GM20431 (cell line): ENCODE measurements around the gene RASA2.
"Not testable (repeated sequence)": the region's sequence is repeated elsewhere in the genome, so short reads cannot be mapped to it uniquely, and the experiment has no call there.

Experiments used
- in situ Hi-C: fragments of 300-500 bp; cut with MseI, MboI; formaldehyde crosslinking; loops from one replicate; pipeline ENCODE4 v1.15.0; 2020; ENCODE audit warnings: low sequenced_read_pairs; ENCODE audit not compliant: unreplicated experiment

Gene RASA2

DNA sequence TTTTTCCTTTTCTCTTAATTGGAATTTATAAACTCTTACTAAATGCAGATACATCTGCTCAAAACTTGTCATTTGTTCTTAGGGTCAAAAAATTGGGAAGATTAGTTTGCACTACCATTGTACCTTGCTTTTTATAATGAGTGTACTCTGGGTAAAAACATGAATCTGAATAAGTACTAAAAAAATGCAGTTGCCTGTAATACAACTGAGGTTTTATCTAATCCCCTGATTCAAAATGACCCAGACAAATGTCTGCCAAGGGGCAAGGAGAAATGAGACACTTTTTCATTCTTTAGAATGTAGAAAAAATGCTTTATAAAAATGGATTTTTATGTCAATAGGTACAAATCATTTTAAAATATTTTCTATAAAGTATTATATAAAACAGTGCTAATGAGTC is 42.4 kb downstream of the RASA2 start:
- in situ Hi-C loops: no loop called here

- in situ Hi-C loops: no loop called here
Measured at GRCh38 chr3:141529717-141530414, 43.0 kb downstream of the RASA2 start.

- in situ Hi-C loops: no loop called here
Measured at GRCh38 chr3:141530415-141530768, 43.6 kb downstream of the RASA2 start.

- in situ Hi-C loops: no loop called here
Measured at GRCh38 chr3:141532609-141533008, 45.8 kb downstream of the RASA2 start.

DNA sequence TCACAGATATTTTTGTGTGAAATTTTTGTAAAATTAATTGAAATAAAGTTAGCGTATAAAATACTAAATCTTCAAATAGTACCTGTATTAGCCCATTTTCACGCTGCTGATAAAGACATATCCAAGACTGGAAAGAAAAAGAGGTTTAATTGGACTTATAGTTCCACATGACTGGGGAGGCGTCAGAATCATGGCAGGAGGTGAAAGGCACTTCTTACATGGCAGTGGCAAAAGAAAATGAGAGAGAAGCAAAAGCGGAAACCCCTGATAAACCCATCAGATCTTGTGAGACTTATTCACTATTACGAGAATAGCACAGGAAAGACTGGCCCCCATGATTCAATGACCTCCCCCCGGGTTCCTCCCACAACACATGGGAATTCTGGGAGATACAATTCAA is 49.2 kb downstream of the RASA2 start:
- in situ Hi-C loops: not testable (repeated sequence)

- in situ Hi-C loops: no loop called here
Measured at GRCh38 chr3:141537856-141538255, 51.0 kb downstream of the RASA2 start.

- in situ Hi-C loops: no loop called here
Measured at GRCh38 chr3:141538568-141539240, 51.9 kb downstream of the RASA2 start.

GRCh38 chr3:141539431-141540187 is 52.8 kb downstream of the RASA2 start:
- in situ Hi-C loops: no loop called here

GRCh38 chr3:141540531-141540930 is 53.7 kb downstream of the RASA2 start:
- in situ Hi-C loops: no loop called here

GRCh38 chr3:141542202-141542969 is 55.6 kb downstream of the RASA2 start:
- in situ Hi-C loops: no loop called here

GRCh38 chr3:141542989-141543388 is 56.2 kb downstream of the RASA2 start:
- in situ Hi-C loops: no loop called here

DNA sequence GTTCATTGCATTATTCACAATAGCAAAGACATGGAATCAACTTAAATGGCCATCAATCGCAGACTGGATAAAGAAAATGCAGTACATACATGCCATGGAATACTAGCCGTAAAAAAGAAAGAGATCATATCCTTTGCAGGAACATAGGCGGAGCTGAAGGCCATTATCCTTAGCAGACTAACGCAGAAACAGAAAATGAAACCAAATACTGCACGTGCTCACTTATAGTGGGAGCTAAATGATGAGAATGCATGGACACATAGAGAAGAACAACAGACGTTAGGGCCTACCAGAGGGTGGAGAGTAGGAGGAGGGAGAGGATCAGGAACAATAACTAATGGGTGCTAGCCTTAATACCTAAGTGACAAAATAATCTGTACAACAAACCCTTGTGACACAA is 57.9 kb downstream of the RASA2 start:
- in situ Hi-C loops: no loop called here

DNA sequence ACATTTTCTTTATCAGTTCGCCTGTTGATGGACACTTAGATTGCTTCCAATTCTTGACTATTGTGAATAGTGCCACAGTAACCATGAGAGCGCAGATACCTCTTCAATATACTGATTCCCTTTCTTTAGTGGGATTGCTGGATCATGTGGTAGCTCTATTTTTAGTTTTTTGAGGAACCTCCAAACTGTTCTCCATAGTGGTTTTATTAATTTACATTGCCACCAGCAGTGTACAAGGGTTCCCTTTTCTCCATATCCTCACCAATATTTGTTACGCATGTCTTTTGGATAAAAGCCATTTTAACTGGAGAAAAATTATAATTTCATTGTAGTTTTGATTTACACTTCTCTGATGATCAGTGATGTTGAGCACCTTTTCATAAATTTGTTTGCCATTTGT is 59.3 kb downstream of the RASA2 start:
- in situ Hi-C loops: no loop called here

- in situ Hi-C loops: no loop called here
Measured at GRCh38 chr3:141546586-141546985, 59.8 kb downstream of the RASA2 start.

DNA sequence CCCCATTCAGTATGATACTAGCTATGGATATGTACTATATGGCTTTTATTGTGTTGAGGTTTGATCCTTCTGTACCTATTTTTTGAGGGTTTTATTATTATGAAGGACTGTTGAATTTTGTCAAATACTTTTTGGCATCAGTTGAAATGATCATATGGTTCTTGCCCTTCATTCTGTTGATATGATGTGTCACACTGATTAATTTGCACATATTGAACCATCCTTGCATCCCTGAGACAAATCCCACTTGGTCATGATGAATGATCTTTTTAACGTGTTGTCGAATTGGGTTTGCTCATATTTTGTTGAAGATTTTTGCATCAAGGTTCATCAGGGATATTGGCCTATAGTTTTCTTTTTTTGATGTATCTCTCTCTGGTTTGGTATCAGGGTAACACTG is 61.0 kb downstream of the RASA2 start:
- in situ Hi-C loops: no loop called here

GRCh38 chr3:141550926-141551665 is 64.3 kb downstream of the RASA2 start:
- in situ Hi-C loops: loop anchor here (25.0 kb wide), 1 partner anchor 239 kb away; no protein-coding TSS in a partner anchor

DNA sequence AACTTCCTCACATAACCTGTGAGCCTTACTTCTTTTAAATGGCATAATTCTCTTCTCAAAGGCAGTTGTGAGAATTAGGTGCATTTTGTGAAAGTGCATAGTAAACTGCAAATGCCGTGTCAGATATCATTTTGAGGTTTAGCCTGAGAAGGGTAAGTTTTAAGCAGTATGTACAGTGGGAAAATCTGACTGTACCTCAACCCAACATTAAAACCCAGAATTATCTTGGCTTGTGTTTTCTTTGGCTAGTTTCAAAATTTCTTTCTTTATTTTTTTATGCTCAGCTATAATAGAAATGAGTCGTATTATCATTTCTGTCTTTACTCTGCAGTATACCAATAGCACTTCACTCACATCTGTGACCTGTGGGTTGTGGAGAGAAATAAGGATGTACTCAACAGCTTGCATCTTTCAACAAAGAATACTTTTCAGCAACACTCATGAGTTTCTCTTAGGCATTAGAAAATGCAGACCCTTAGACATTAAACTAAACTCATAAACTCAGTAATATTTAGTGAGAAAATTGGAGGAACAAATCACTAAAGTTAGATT is 65.7 kb downstream of the RASA2 start:
- in situ Hi-C loops: loop anchor here (25.0 kb wide), 1 partner anchor 240 kb away; no protein-coding TSS in a partner anchor

GRCh38 chr3:141553055-141553454 is 66.2 kb downstream of the RASA2 start:
- in situ Hi-C loops: loop anchor here (25.0 kb wide), 1 partner anchor 241 kb away; no protein-coding TSS in a partner anchor

GRCh38 chr3:141556034-141556433 is 69.2 kb downstream of the RASA2 start:
- in situ Hi-C loops: loop anchor here (25.0 kb wide), 1 partner anchor 244 kb away; no protein-coding TSS in a partner anchor
